Vagina (tissue), 2 donors: ENCODE measurements around the gene AGRN.

Experiments used
- CTCF ChIP-seq, 3 experiments: fragments of 450-650 bp in 2 of 3; fragments of 200-600 bp in 1 of 3; sonication (generic) in 1 of 3; IDR thresholded peaks; one replicate each; pipeline ENCODE4 v1.5.1; 2017 to 2019; ENCODE audit warnings: antibody characterized with exemption in 3 of 3, mild to moderate bottlenecking in 2 of 3, moderate library complexity in 2 of 3
- POLR2A ChIP-seq, 2 donors: fragments of 450-650 bp; IDR thresholded peaks; one replicate each; pipeline ENCODE4 v1.6.1; 2017; ENCODE audit warnings: antibody characterized with exemption in 2 of 2, mild to moderate bottlenecking in 2 of 2, moderate library complexity in 2 of 2
- POLR2AphosphoS5 ChIP-seq, 2 donors: sonication (generic); formaldehyde crosslinking; IDR thresholded peaks; one replicate each; pipeline ENCODE4 v1.9.0; 2017; ENCODE audit warnings: antibody characterized with exemption in 2 of 2, mild to moderate bottlenecking in 2 of 2, low read depth in 1 of 2; ENCODE audit not compliant: insufficient read depth in 1 of 2

GRCh38 chr1:1034439-1034781 lies 14.5 kb downstream of the AGRN start:
- TF ChIP-seq POLR2A (IDR thresholded peaks at IDR 0.05) (no peak), CTCF (IDR thresholded peaks at IDR 0.05) (no peak), POLR2AphosphoS5 (IDR thresholded peaks at IDR 0.05; ENCODE audit: insufficient read depth in 1 of 2, low read depth in 1 of 2) (no peak)
